Suprapubic skin (tissue), 4 donors: ENCODE measurements around the gene ZNF277.

Source experiments
- CTCF ChIP-seq, 2 donors: fragments of 200-600 bp in 1 of 2; fragments of 450-650 bp in 1 of 2; sonication (generic) in 1 of 2; IDR thresholded peaks; one replicate each; pipeline ENCODE4 v1.5.1; 2016 to 2019; ENCODE audit warnings: antibody characterized with exemption in 2 of 2, mild to moderate bottlenecking in 1 of 2, moderate library complexity in 1 of 2
- EP300 ChIP-seq: sonication (generic); formaldehyde crosslinking; IDR thresholded peaks from one replicate; pipeline ENCODE4 v1.6.1; 2017; ENCODE audit warnings: antibody characterized with exemption
- POLR2A ChIP-seq, 2 donors: fragments of 450-650 bp; IDR thresholded peaks; one replicate each; pipeline ENCODE4 v1.6.1; 2017; ENCODE audit warnings: antibody characterized with exemption in 2 of 2, mild to moderate bottlenecking in 2 of 2, moderate library complexity in 2 of 2
- POLR2AphosphoS5 ChIP-seq, 3 donors: sonication (generic); formaldehyde crosslinking; IDR thresholded peaks; one replicate each; pipeline ENCODE4 v1.6.1; 2017; ENCODE audit warnings: antibody characterized with exemption in 3 of 3

DNA sequence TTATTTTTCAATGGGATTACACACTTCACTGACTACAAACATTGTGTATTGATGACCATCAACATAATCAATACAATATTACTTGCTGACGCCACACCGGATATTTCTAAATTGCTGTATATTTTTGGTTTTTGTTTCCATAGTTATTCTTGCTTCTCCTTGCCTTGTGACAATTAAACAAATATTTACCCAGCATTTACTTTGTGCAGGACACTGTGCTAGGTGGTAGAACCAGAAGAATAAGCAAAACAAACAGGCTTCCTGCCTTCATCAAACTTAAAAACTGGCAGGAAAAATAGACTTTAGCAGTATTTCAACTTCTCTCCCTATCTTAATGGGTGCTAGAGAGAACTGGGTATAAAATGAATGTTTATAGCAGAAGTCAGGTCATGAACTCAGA is 50.6 kb downstream of the ZNF277 start:
- TF ChIP-seq POLR2A (IDR thresholded peaks at IDR 0.05) (no peak), CTCF (IDR thresholded peaks at IDR 0.05) (no peak), POLR2AphosphoS5 (IDR thresholded peaks at IDR 0.05) (no peak), EP300 (no peak)
